Cardiac muscle cell (in vitro differentiated cells and primary cell): ENCODE results near the gene ANKHD1. TPM values are rescaled to one million over a fixed set of nuclear protein-coding genes. Genes with fewer than 3 reads are reported as not detected.

ENCODE experiments used
- DNase-seq, 2 donors: peaks; one replicate each; pipeline versions ENCODE4 v3.0.0 to v3.0.0-alpha.2; 2010 to 2017; ENCODE audit warnings: low read depth in 1 of 2, low spot score in 1 of 2
- H3K27ac ChIP-seq: fragments of 200-600 bp; sonication (generic); 2 replicates; pipeline ENCODE4 v1.5.1; 2016
- H3K27me3 ChIP-seq: fragments of 200-600 bp; sonication (generic); 2 replicates; pipeline ENCODE4 v1.6.0; 2016; ENCODE audit warnings: control low read depth
- H3K36me3 ChIP-seq: fragments of 200-600 bp; sonication (generic); 2 replicates; pipeline ENCODE4 v1.5.1; 2016; ENCODE audit warnings: control low read depth
- H3K4me1 ChIP-seq: fragments of 200-600 bp; sonication (generic); 2 replicates; pipeline ENCODE4 v1.8.1; 2017; ENCODE audit warnings: low read depth, mild to moderate bottlenecking, mixed run types
- H3K4me3 ChIP-seq: fragments of 200-600 bp; sonication (generic); 2 replicates; pipeline ENCODE4 v1.5.1; 2016; ENCODE audit warnings: mild to moderate bottlenecking
- H3K9me3 ChIP-seq: fragments of 200-600 bp; sonication (generic); 2 replicates; pipeline ENCODE4 v1.5.1; 2017; ENCODE audit warnings: low read depth, mild to moderate bottlenecking, control low read depth
- polyA plus RNA-seq: library from polyadenylated mRNA; unstranded; fragments of >200 nt; fragmentation: Nextera tagmentation; extraction: Ambion mirVana; gene quantifications from 2 replicates; pipeline ENCODE4 v1.2.1, GENCODE V29; 2016
- total RNA-seq: library from RNA; depleted of rRNA; stranded (reverse); fragments of >200 nt; gene quantifications from 2 replicates; pipeline ENCODE4 v1.2.3, GENCODE V29; 2016
- TF ChIP-seq, protein P1 (sequence below): IDR thresholded peaks from 2 replicates; pipeline ENCODE4 v1.5.1; 2012; ENCODE audit warnings: low read depth, mild to moderate bottlenecking, low read length

The ANKHD1 gene
- total and polyA plus RNA-seq, 2 experiments from 2014 or later, result 42.4 to 46.5 TPM

DNA sequence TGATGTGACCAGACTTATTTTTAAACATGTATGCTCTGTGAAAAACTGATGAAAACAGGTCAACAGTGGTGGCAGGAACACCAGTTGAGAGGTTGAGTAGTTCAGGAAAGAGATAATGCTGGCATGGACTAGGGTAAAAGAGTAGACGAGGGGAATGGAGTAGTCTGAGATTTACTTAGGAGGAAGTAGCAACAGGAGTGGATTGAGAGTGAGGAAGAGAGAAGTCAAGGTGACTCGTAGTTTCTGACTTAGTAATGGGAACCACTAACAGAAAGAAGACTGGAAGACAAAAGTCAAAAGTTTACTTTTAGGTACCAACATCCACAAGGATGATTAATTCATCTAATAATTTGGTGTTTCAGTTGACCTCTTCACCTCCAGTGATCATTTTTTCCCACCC is 152.0 kb downstream of the ANKHD1 start:
- H3K27ac ChIP-seq, result no peak overlapping the region
- H3K27me3 ChIP-seq, result no peaks in the 10 kb centered on the region
- no peaks in the 10 kb centered on the region for H3K9me3 ChIP-seq
- H3K36me3 ChIP-seq, result peaks cover 18% of the 10 kb centered on the region
- H3K4me3 ChIP-seq, result no peak overlapping the region
- no peak for DNase-seq
- TF ChIP-seq, protein P1, sequence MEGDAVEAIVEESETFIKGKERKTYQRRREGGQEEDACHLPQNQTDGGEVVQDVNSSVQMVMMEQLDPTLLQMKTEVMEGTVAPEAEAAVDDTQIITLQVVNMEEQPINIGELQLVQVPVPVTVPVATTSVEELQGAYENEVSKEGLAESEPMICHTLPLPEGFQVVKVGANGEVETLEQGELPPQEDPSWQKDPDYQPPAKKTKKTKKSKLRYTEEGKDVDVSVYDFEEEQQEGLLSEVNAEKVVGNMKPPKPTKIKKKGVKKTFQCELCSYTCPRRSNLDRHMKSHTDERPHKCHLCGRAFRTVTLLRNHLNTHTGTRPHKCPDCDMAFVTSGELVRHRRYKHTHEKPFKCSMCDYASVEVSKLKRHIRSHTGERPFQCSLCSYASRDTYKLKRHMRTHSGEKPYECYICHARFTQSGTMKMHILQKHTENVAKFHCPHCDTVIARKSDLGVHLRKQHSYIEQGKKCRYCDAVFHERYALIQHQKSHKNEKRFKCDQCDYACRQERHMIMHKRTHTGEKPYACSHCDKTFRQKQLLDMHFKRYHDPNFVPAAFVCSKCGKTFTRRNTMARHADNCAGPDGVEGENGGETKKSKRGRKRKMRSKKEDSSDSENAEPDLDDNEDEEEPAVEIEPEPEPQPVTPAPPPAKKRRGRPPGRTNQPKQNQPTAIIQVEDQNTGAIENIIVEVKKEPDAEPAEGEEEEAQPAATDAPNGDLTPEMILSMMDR, result no peak
- H3K4me1 ChIP-seq, result peaks cover 12% of the 10 kb centered on the region

DNA sequence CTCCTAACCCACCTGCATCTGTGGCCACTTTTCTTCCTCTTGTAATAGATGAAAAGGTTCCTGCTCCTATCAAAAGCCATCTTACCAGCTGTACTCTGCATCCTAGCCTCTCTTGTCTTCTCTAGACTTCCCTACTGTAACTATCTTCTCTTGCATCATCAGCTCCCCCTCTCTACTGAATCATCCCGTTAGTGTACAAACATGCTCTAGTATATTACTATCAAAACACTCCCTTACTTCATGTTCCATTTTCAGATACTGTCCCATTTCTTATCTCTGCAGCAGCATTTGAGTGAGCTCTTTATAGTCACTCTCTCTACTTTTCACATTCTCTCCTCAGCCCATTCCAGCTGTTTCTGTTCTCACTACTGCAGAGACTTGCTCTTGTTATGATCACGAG is 152.8 kb downstream of the ANKHD1 start:
- TF ChIP-seq, protein P1, result no peak
- Histone ChIP-seq H3K9me3 (no peaks in the 10 kb centered on the region), H3K27ac (no peak overlapping the region), H3K36me3 (peaks cover 18% of the 10 kb centered on the region), H3K4me1 (peaks cover 12% of the 10 kb centered on the region), H3K4me3 (no peak overlapping the region), H3K27me3 (no peaks in the 10 kb centered on the region)
- peak in 1 of 2 donors; percentile 68 for DNase-seq

DNA sequence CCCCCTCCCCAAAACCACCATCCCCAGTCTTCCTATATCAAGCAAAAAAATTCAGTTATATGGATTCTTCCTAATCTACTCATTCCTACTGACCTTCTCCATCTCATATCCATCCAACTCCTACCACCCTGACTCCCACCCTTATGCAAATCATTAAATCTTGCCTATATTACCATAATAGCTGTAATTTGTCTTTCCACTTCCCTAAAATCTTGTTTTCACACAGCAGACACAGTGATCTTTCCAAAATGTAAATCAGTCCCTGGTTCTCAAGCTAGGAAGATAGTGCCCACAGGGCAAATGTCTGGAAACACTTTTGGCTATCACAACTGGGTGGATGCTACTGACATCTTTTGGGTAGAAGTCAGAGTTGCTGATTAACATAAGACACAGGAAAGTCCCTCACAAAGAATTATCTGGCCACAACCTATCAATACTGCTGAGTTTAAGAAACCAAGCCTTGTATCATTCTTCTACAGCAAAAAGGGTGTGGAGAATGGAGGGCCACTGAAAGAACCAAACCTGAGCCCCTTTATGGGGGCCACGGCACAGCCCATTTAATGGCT is 154.2 kb downstream of the ANKHD1 start:
- Histone ChIP-seq H3K4me3 (peak overlapping the region; percentile 90), H3K4me1 (peaks cover 12% of the 10 kb centered on the region), H3K36me3 (peaks cover 7% of the 10 kb centered on the region), H3K27ac (no peak overlapping the region), H3K27me3 (no peaks in the 10 kb centered on the region), H3K9me3 (no peaks in the 10 kb centered on the region)
- TF ChIP-seq, protein P1, result no peak
- no peak for DNase-seq

DNA sequence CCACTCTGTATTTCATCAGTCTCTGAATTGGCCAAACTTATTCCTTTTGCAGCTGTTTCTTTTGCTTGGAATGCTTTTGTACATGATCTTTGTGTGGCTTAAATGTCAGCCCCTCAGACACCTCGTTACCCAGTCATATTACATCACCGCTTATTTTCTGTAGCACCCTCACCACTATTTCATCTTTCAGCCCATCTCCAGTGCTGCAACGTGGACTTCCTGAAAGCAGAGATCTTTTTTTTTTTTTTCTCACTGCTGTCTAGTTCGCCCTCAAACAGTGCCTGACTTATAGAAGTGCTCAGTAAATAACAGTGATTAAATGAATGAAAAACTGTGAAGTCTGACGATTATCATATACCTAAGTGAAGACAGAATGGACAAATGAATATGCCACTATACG is 154.8 kb downstream of the ANKHD1 start:
- Histone ChIP-seq H3K27ac (no peak overlapping the region), H3K4me3 (peak overlapping the region; percentile 90), H3K4me1 (peaks cover 12% of the 10 kb centered on the region), H3K9me3 (no peaks in the 10 kb centered on the region), H3K27me3 (no peaks in the 10 kb centered on the region), H3K36me3 (peaks cover 1% of the 10 kb centered on the region)
- DNase-seq, result peak in 1 of 2 donors; percentile 50
- TF ChIP-seq, protein P1, result no peak

DNA sequence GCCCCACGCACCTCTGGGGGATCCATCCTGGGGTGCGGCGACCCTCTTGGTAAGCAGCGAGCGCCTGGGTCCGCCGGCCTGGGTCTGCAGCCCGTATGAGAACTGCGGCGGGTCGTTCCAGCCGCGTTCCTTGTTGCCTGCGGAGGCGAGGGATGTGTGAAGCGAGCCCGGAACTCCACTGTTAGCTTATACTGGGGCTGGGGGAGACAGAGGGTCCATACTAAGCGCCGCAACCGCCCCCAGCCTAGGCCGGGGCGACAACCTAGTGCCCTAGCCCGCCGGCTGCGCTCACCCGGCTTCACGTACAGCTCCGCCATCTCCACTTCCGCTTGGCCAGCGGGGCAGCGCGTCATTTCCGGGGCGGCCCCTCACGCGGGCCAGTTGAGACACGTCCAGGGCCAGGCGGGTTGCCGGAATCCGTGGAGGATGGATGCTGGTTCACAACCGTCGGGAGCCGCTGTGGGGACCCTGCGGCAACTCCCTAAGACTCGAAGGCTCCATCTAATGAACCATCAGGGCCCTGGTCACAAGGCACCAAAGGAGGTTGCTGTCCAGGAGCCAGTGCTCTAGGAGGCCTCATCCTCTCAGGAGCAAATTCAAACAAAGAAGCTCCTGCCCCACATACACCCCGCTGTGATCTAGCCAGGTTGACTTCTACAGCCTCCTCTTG is 155.6 kb downstream of the ANKHD1 start, which contains the start of gene SRA1:
TSS of gene SRA1 (minus strand) at position 338 of the 670 bp plus-strand sequence. CDS start at position 317, 21 bp downstream.
- Histone ChIP-seq H3K27ac (peak within 1 kb of the TSS; percentile 94), H3K4me1 (peaks cover 12% of the 10 kb centered on the region), H3K9me3 (no peaks in the 10 kb centered on the region), H3K36me3 (peaks cover 4% of the 10 kb centered on the region), H3K27me3 (no peaks in the 10 kb centered on the region), H3K4me3 (peak within 1 kb of the TSS; percentile 90)
- peak; percentile 93 for DNase-seq
- TF ChIP-seq, protein P1, result no peak
